SK-N-SH treated with all-trans-retinoic acid at 6 μM for 48 hours (cell line): Measurements from ENCODE around the gene PRLH.
A peak's percentile ranks its signal among the peaks of the same experiment; 100 is the strongest.

ENCODE experiments used
- ATAC-seq: fragments of 200-7000 bp; cut with Tn5 transposase; 3 replicates; pipeline ENCODE4 v1.9.1; 2020; ENCODE audit warnings: mild to moderate bottlenecking, moderate library complexity
- ARNTL ChIP-seq: fragments of 450-650 bp; formaldehyde crosslinking; IDR thresholded peaks from 2 replicates; pipeline ENCODE4 v1.5.0; 2020; ENCODE audit warnings: low read depth, mild to moderate bottlenecking, moderate library complexity, borderline replicate concordance
- ESRRG ChIP-seq: fragments of 250-450 bp; sonication (Bioruptor Pico); IDR thresholded peaks from 2 replicates; pipeline ENCODE4 v1.6.1; 2021; ENCODE audit warnings: mild to moderate bottlenecking
- GLIS3 ChIP-seq: fragments of 250-450 bp; sonication (Bioruptor Pico); IDR thresholded peaks from 2 replicates; pipeline ENCODE4 v1.5.0; 2020; ENCODE audit warnings: mild to moderate bottlenecking, moderate library complexity
- ISL1 ChIP-seq: fragments of 250-450 bp; sonication (Bioruptor Pico); IDR thresholded peaks from 2 replicates; pipeline ENCODE4 v2.1.2; 2022; ENCODE audit warnings: mild to moderate bottlenecking, moderate library complexity
- OSR1 ChIP-seq: fragments of 250-450 bp; sonication (Bioruptor Pico); IDR thresholded peaks from 2 replicates; pipeline ENCODE4 v1.8.0; 2022; ENCODE audit warnings: moderate library complexity, mild to moderate bottlenecking, inconsistent platforms
- PPARA ChIP-seq: fragments of 250-450 bp; sonication (Bioruptor Pico); IDR thresholded peaks from 2 replicates; pipeline ENCODE4 v1.5.0; 2020; ENCODE audit warnings: mild to moderate bottlenecking, borderline replicate concordance
- RARB ChIP-seq: fragments of 250-450 bp; sonication (Bioruptor Pico); IDR thresholded peaks from 2 replicates; pipeline ENCODE4 v1.8.0; 2021; ENCODE audit warnings: mild to moderate bottlenecking, moderate library complexity
- SNAI2 ChIP-seq: fragments of 250-450 bp; sonication (Bioruptor Pico); IDR thresholded peaks from 2 replicates; pipeline ENCODE4 v1.5.0; 2020; ENCODE audit warnings: mild to moderate bottlenecking, moderate library complexity
- TCF4 ChIP-seq: fragments of 250-450 bp; sonication (Bioruptor Pico); IDR thresholded peaks from 2 replicates; pipeline ENCODE4 v1.8.0; 2021; ENCODE audit warnings: mild to moderate bottlenecking, moderate library complexity, borderline replicate concordance
- TOX ChIP-seq: fragments of 250-450 bp; sonication (Bioruptor Pico); IDR thresholded peaks from 2 replicates; pipeline ENCODE4 v1.8.0; 2021; ENCODE audit warnings: mild to moderate bottlenecking, moderate library complexity, borderline replicate concordance
- ZC3H10 ChIP-seq: fragments of 250-450 bp; sonication (Bioruptor Pico); IDR thresholded peaks from 2 replicates; pipeline ENCODE4 v1.5.1; 2021; ENCODE audit warnings: mild to moderate bottlenecking, moderate library complexity
- ZFP3 ChIP-seq: fragments of 250-450 bp; sonication (Bioruptor Pico); IDR thresholded peaks from 2 replicates; pipeline ENCODE4 v1.5.0; 2020; ENCODE audit warnings: mild to moderate bottlenecking, moderate library complexity
- ZFP30 ChIP-seq: fragments of 450-650 bp; formaldehyde crosslinking; IDR thresholded peaks from 2 replicates; pipeline ENCODE4 v1.5.0; 2022; ENCODE audit warnings: mild to moderate bottlenecking, moderate library complexity
- ZNF565 ChIP-seq: fragments of 450-650 bp; formaldehyde crosslinking; conservative IDR thresholded peaks from 2 replicates; pipeline ENCODE4 v1.5.0; 2020; ENCODE audit warnings: low read depth, mild to moderate bottlenecking, moderate library complexity
- ZNF70 ChIP-seq: fragments of 450-650 bp; formaldehyde crosslinking; IDR thresholded peaks from 2 replicates; pipeline ENCODE4 v1.5.0; 2020; ENCODE audit warnings: mild to moderate bottlenecking, moderate library complexity
- ZNF8 ChIP-seq: fragments of 450-650 bp; formaldehyde crosslinking; IDR thresholded peaks from 2 replicates; pipeline ENCODE4 v1.5.0; 2020; ENCODE audit warnings: mild to moderate bottlenecking, moderate library complexity
- TF ChIP-seq, protein P1 (sequence below): fragments of 250-450 bp; sonication (Bioruptor Pico); IDR thresholded peaks from 2 replicates; pipeline ENCODE4 v1.5.1; 2020; ENCODE audit warnings: low read depth, mild to moderate bottlenecking, moderate library complexity
- TF ChIP-seq, protein P2 (sequence below): fragments of 250-450 bp; sonication (Bioruptor Pico); IDR thresholded peaks from 2 replicates; pipeline ENCODE4 v1.5.1; 2021; ENCODE audit warnings: mild to moderate bottlenecking, moderate library complexity
- TF ChIP-seq, protein P3 (sequence below): fragments of 250-450 bp; sonication (Bioruptor Pico); IDR thresholded peaks from 2 replicates; pipeline ENCODE4 v1.5.0; 2020; ENCODE audit warnings: mild to moderate bottlenecking, moderate library complexity
- TF ChIP-seq, protein P4 (sequence below): fragments of 250-450 bp; sonication (Bioruptor Pico); IDR thresholded peaks from 2 replicates; pipeline ENCODE4 v1.8.0; 2020; ENCODE audit warnings: mild to moderate bottlenecking, moderate library complexity, borderline replicate concordance

The PRLH gene

DNA sequence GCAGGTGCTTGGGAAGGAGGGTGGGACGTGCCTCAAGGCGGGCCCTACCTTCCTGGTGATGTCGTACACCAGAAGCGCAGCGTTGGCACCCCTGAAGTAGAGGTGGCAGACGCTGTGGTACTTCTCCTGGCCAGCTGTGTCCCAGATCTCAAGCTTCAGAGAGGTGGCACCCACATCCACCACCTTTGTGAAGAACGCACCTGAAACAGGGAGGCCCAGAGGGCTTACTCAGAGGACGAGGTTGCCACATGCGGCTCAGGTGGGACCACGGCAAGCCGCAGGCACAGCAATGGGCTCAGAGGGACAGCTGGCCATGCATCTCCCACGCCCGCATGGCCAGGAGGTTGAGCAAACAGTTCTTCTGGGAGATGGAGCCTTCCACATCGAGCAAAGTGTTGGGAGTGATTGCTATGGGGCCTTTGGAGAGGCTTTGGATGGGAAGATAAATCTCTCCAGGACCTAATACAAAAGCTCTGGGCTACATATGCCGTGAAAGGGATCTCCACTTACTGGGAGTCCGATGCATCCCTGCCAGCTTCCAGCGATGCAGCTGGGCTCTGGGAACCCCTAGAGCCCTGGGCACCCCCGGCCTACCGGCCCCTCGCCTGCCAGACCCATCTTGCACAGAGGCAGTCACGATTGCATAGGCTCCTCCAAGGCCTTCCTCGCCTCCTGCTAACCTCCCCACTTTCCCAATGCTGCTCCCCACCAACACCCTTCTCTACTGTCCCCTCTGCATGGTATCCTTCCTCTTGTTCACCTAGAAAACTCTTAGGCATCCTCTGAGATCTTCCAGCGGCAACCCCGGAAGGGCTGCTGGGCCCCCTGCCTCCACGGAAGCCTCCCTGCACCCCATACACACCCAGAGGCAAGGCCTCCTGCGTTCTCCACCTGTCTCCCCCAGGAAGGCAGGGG, 11.8 kb downstream of the PRLH start:
- TF ChIP-seq ZFP30 (CRISPR knock-in tag) (no peak), ZNF8 (no peak), PPARA (CRISPR knock-in tag) (no peak), ZC3H10 (no peak)
- TF ChIP-seq, all 23 proteins: peak for 0

DNA sequence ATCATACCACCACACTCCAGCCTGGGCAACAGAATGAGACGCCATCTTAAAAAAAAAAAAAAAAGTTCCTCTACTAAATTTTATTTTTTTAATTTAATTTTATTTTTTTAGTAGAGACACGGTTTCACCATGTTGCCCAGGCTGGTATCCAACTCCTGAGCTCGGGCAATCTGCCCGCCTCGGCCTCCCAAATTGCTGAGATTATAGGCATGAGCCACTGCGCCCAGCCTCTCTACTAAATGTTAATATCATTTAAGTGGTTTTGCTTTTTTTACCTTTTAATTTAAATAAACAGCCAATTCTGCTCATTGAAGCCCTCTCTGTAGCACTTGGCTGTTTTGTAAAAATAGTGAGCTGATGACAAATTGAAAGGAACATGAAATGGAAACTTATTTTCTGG, 15.0 kb downstream of the PRLH start:
- no peak; the same call in 2 of the 3 replicates for ATAC-seq
- TF ChIP-seq, protein P1, sequence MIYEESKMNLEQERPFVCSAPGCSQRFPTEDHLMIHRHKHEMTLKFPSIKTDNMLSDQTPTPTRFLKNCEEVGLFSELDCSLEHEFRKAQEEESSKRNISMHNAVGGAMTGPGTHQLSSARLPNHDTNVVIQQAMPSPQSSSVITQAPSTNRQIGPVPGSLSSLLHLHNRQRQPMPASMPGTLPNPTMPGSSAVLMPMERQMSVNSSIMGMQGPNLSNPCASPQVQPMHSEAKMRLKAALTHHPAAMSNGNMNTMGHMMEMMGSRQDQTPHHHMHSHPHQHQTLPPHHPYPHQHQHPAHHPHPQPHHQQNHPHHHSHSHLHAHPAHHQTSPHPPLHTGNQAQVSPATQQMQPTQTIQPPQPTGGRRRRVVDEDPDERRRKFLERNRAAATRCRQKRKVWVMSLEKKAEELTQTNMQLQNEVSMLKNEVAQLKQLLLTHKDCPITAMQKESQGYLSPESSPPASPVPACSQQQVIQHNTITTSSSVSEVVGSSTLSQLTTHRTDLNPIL, result no peak
- TF ChIP-seq, protein P2, sequence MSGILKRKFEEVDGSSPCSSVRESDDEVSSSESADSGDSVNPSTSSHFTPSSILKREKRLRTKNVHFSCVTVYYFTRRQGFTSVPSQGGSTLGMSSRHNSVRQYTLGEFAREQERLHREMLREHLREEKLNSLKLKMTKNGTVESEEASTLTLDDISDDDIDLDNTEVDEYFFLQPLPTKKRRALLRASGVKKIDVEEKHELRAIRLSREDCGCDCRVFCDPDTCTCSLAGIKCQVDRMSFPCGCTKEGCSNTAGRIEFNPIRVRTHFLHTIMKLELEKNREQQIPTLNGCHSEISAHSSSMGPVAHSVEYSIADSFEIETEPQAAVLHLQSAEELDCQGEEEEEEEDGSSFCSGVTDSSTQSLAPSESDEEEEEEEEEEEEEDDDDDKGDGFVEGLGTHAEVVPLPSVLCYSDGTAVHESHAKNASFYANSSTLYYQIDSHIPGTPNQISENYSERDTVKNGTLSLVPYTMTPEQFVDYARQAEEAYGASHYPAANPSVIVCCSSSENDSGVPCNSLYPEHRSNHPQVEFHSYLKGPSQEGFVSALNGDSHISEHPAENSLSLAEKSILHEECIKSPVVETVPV (CRISPR knock-in tag), result no peak
- TF ChIP-seq TCF4 (CRISPR knock-in tag) (no peak), OSR1 (CRISPR knock-in tag) (no peak), SNAI2 (no peak), ZNF8 (no peak), ZNF70 (CRISPR knock-in tag) (no peak), ISL1 (CRISPR knock-in tag) (no peak), ZFP30 (CRISPR knock-in tag) (no peak), ESRRG (CRISPR knock-in tag) (no peak), RARB (CRISPR knock-in tag) (no peak), GLIS3 (no peak), ZFP3 (no peak), ARNTL (CRISPR knock-in tag) (no peak)
- TF ChIP-seq, protein P3, sequence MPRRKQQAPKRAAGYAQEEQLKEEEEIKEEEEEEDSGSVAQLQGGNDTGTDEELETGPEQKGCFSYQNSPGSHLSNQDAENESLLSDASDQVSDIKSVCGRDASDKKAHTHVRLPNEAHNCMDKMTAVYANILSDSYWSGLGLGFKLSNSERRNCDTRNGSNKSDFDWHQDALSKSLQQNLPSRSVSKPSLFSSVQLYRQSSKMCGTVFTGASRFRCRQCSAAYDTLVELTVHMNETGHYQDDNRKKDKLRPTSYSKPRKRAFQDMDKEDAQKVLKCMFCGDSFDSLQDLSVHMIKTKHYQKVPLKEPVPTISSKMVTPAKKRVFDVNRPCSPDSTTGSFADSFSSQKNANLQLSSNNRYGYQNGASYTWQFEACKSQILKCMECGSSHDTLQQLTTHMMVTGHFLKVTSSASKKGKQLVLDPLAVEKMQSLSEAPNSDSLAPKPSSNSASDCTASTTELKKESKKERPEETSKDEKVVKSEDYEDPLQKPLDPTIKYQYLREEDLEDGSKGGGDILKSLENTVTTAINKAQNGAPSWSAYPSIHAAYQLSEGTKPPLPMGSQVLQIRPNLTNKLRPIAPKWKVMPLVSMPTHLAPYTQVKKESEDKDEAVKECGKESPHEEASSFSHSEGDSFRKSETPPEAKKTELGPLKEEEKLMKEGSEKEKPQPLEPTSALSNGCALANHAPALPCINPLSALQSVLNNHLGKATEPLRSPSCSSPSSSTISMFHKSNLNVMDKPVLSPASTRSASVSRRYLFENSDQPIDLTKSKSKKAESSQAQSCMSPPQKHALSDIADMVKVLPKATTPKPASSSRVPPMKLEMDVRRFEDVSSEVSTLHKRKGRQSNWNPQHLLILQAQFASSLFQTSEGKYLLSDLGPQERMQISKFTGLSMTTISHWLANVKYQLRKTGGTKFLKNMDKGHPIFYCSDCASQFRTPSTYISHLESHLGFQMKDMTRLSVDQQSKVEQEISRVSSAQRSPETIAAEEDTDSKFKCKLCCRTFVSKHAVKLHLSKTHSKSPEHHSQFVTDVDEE (CRISPR knock-in tag), result no peak

More for the DNA sequence above, 11.8 kb downstream of the PRLH start:
- ATAC-seq, result no peak

DNA sequence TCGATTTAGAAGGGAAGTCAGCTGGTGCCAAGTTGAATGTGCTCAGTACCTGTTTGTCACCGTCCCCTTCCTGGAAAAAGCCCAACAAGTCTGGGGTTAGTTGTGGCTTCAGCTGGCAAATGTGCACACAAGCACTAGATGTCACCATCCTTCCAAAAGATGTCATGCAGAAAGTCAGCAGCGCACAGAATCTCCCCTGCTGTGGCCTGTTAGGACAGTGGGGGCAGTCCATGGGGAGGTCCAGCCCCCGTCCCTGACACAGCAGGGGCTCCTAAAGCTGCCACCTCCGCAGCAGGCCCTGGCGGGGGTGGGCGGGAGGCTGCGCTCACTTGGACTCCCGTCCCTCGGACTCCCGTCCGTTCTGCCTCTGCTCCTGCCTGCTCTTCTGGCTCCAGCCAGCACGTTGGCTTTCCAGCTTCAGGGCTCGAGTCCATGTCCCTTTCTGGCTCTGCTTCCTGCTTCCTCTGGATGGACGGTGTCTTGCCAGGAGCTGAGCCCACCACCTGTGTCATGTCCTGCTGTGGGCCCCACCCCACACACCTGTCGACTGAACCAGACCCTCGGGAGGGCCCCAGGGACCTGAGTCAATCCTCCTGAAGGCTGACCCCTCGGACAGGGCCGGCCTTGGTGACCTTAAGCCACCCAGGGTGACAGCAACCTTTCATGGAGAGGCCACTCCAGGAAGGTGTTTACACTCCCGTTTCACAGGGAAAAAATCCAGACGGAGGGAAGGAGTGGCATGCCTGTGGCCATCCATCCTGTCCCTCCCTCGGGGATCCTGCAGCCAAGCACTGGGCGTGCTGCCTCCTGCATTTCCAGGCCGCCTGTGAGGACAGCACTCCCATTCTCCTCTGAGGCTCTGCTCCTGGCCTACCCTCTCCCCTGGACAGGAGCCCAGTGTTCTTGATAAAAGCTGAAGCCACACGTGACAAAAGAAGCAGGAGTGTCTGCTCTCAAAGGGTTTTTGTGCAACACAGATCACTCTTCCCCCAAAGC, 15.7 kb downstream of the PRLH start:
- peak; percentile 84 for ATAC-seq
- no peak for TF ChIP-seq OSR1 (CRISPR knock-in tag)
- TF ChIP-seq ISL1 (CRISPR knock-in tag), result no peak

DNA sequence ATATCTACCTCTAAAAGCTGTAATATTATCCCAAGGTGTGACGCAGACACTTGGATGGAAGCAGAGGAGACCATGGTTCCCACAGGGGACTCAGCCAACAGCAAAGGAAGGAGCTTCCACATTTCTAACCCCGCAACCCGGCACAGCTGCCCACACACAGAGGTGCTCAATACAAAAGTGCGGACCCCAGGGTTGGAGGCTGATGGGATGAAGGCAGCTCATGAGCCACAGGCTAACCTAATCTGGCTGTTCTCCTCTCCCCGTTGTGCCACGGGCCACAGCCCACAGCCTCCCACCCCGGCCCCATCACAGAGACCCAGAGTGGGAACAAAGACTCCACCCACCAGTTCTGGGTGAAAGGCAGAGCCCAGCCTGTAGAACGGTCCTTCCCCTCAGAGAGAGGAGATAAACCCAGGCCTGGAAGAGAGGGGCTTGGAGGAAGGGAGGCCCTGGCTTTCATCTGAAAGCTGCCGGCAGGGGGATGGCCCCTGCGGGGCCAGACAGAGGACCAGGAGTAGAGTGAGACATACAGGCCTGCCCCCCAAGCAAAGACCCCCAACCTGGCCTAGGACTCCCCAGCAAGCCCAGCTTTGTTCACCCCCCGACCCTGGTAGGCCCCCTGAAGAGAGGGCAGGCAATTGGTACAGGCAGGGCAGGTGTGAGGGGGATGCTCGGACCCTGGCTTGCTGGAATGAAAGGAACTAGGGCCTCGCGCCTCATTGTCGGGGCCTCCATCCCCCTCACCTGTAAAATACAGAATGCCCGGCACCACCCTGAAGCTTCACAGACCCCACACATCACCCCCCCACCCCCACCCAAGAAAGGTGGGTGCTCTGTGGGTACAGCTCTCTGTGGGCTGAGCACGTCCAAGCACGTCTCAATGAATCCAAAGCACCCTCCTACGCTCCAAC, 17.3 kb downstream of the PRLH start:
- ATAC-seq, result no peak
- no peak for TF ChIP-seq ZNF565
- TF ChIP-seq SNAI2, result no peak
- TF ChIP-seq, protein P3 (CRISPR knock-in tag), result no peak
- no peak for TF ChIP-seq ZNF70 (CRISPR knock-in tag)
- no peak for TF ChIP-seq ZNF8
- TF ChIP-seq, protein P4, sequence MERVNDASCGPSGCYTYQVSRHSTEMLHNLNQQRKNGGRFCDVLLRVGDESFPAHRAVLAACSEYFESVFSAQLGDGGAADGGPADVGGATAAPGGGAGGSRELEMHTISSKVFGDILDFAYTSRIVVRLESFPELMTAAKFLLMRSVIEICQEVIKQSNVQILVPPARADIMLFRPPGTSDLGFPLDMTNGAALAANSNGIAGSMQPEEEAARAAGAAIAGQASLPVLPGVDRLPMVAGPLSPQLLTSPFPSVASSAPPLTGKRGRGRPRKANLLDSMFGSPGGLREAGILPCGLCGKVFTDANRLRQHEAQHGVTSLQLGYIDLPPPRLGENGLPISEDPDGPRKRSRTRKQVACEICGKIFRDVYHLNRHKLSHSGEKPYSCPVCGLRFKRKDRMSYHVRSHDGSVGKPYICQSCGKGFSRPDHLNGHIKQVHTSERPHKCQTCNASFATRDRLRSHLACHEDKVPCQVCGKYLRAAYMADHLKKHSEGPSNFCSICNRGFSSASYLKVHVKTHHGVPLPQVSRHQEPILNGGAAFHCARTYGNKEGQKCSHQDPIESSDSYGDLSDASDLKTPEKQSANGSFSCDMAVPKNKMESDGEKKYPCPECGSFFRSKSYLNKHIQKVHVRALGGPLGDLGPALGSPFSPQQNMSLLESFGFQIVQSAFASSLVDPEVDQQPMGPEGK (CRISPR knock-in tag), result no peak
- TF ChIP-seq TCF4 (CRISPR knock-in tag), result no peak
- TF ChIP-seq TOX, result no peak
